ENCODE results near the gene TFAP2B.

GRCh38 chr6:50824552-50824951 lies 5.9 kb downstream of the TFAP2B start:
- TF ChIP-seq EZH2 (IDR thresholded peaks at IDR 0.05; ENCODE audit: borderline replicate concordance, low read depth, low read length, poor library complexity, severe bottlenecking), result no peak
- no peak for TF ChIP-seq CTCF (conservative IDR thresholded peaks at IDR 0.05; ENCODE audit: low read depth, low read length)

All from A673 (cell line).